ENCODE data around the gene LSR.
"Not testable (repeated sequence)": the region's sequence is repeated elsewhere in the genome, so short reads cannot be mapped to it uniquely, and the experiment has no call there.

The LSR gene

GRCh38 chr19:35268536-35269437 lies 20.0 kb downstream of the LSR start, which contains the start of gene USF2:
Gene USF2, plus strand, starts transcription at chr19:35268962. Its CDS starts 140 bp downstream, at chr19:35269102.
- DNase-seq, result peak; percentile 9

- DNase-seq, result peak; percentile 61
Observed at GRCh38 chr19:35269438-35270117, 20.8 kb downstream of the LSR start.

GRCh38 chr19:35270381-35270811 lies 21.6 kb downstream of the LSR start:
- DNase-seq, result no peak

GRCh38 chr19:35271546-35271945 lies 22.7 kb downstream of the LSR start:
- no peak for DNase-seq

GRCh38 chr19:35272122-35272719 lies 23.4 kb downstream of the LSR start:
- peak; percentile 12 for DNase-seq

GRCh38 chr19:35272954-35273649 lies 24.3 kb downstream of the LSR start:
- no peak for DNase-seq

- DNase-seq, result no peak
Observed at GRCh38 chr19:35273686-35274259, 25.0 kb downstream of the LSR start.

- no peak for DNase-seq
Observed at GRCh38 chr19:35274323-35274722, 25.5 kb downstream of the LSR start.

GRCh38 chr19:35276706-35277281 lies 28.0 kb downstream of the LSR start:
- DNase-seq, result no peak

- no peak for DNase-seq
Observed at GRCh38 chr19:35278578-35279284, 29.9 kb downstream of the LSR start.

GRCh38 chr19:35279374-35279773 lies 30.6 kb downstream of the LSR start:
- no peak for DNase-seq

- DNase-seq, result no peak
Observed at GRCh38 chr19:35279985-35280821, 31.4 kb downstream of the LSR start.

- DNase-seq, result no peak
Observed at GRCh38 chr19:35281303-35281702, 32.5 kb downstream of the LSR start.

- no peak for DNase-seq
Observed at GRCh38 chr19:35284153-35285094, 35.6 kb downstream of the LSR start.

- DNase-seq, result no peak
Observed at GRCh38 chr19:35285095-35285449, 36.3 kb downstream of the LSR start.

- not testable (repeated sequence) for DNase-seq
Observed at GRCh38 chr19:35285465-35285864, 36.7 kb downstream of the LSR start.

- DNase-seq, result not testable (repeated sequence)
Observed at GRCh38 chr19:35286101-35286500, 37.3 kb downstream of the LSR start.

GRCh38 chr19:35287713-35288112 lies 38.9 kb downstream of the LSR start:
- no peak for DNase-seq

GRCh38 chr19:35288331-35288730 lies 39.5 kb downstream of the LSR start:
- DNase-seq, result no peak
